NCI-H446 treated with DMSO at 0.1 percent for 48 hours (cell line): Measurements from ENCODE around the gene LRP10.
"Not testable (repeated sequence)": the region's sequence is repeated elsewhere in the genome, so short reads cannot be mapped to it uniquely, and the experiment has no call there.

Source experiments
- DNase-seq: peaks from one replicate; lab custom pipeline; 2025; lab: John Stamatoyannopoulos, UW

Gene LRP10

DNA sequence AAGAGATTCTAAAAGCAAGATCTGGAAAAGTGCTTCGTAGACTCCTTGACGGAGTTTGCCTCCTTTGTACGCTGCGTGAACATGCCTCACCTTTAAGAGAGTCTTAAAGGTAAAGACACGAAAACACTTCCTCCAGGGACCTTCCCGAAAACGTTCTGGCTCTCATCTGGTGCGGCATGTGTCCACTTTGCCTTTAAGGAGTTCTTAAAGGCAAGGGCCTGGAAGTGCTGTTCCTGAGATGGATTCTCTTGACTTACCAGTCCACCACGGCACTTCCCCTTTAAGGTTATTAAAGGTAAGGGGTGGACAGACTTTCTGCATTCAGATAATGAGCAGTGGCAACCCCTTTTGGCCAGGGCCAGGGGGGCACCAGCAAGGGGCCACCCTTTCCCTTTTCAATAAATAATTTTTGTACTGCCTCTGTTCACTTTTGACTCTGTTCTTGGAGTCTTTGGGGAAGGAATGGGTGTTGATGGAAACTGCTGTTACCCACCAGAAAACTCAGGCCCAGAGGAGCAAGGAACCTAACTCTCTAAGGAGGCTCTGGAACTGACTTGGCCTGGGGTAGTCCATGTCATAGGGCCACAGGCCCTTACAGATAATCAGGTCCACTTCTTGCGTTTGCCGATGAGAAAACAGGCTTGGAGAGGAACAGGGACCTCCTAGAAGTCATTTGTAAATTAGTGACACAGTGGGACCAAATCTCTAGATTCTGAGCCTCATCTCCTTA is 15.9 kb downstream of the LRP10 start:
- peak; percentile 26 for DNase-seq

DNA sequence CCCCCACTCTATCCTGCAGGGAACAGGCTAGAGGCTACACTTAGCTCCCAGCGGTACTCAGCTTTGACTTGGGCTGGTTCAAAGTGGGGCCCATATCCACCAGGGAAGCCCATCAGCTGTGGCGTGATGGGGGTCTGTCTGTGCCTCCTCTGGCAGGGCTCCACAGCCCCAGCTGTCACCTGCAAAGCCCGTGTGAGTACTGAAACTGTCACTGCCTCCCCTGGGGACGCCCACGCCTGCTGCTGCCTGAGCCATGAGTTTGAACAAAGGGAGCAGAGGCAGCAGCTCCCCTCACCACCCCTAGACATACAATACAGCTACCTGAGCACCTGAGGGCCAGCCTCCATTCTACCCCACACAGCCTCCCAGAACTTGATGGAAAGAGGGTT is 16.4 kb downstream of the LRP10 start:
- no peak for DNase-seq

DNA sequence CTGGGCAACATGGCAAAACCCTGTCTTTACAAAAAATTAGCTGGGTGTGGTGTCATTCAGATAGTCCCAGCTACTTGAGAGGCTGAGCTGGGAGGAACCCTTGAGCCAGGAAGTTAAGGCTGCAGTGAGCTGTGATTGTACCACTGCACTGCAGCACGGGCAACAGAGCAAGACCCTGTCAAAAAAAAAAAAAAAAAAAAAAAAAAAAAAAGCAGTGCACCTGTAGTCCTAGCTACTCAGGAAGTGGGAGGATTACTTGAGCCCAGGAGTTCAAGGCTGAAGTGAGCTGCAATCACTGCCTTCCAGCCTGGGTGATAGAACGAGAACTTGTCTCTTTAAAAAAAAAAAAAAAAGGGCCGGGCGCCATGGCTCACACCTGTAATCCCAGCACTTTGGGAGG is 17.1 kb downstream of the LRP10 start:
- no peak for DNase-seq

DNA sequence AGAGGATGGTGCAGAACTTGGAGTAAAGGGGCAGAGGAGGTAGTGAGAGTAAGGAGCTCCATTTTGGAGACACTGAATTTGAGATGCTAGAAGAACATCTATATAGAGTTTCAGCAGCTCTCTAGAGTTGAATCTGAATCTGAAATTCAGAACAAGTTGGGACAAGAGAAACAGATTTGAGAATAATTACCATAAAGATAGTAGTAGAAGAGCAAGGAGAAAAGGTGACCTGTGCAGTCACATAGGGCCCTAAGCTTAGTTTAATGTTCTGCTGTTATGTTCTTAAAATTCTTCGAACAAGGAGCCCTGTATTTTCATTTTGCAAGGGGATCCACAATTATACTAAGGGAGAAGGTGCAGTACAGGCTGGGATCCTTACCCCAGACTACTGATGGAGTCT is 18.9 kb downstream of the LRP10 start:
- no peak for DNase-seq

DNA sequence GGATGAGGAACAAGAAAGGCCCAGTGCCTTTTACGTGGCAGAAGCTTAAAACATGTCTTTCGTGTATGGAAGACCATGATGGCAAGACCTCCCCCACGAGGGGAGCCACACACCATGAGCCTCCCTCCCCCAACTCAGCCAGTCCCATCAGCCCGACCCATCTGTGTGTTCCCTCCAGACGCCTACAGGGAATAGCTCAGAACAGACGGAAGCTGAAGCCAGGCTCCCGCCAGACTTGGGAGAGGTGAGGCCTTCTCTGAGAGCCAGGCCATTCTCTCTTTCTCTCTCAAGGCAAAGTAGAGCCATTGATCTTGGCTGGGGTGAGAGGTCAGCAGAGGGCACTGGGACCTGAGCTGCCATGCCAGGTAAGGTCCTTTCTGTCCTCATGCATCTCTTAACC is 20.9 kb downstream of the LRP10 start:
- no peak for DNase-seq

DNA sequence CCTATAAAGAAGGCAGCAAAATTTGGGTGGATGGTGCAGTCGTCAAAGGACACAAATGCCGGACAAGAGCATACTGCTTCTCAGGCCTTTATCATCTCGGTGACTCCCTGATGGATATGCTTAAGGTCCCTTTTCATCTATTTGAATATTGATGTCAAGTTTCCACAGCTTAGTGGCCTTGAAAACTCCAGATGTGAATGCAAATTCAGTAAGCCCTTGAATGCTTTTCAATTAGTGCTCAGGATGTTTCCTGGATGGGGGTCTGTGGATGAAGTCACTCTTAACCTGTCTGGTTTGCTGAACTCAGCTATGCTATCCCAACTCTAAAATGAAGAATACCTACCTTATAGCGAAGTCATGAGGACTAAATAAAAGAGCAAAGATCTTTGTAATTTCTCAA is 22.2 kb downstream of the LRP10 start:
- DNase-seq = no peak

DNA sequence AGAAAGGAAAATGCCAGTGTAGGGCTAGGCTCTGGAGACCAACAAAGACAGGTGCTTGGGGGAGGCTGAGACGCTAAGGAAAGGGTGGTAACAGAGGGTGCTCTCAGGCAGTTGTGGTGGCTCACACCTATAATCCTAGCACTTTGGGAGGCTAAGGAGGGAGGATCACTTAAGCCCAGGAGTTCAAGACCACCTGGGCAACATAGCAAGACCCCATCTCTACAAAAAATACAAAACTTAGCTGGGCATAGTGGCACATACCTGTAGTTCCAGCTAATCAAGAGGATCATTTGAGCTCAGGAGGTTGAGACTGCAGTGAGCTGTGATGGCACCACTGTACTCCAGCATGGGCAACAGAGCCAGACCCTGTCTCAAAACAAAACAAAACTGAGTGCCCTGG is 23.9 kb downstream of the LRP10 start:
- no peak for DNase-seq

DNA sequence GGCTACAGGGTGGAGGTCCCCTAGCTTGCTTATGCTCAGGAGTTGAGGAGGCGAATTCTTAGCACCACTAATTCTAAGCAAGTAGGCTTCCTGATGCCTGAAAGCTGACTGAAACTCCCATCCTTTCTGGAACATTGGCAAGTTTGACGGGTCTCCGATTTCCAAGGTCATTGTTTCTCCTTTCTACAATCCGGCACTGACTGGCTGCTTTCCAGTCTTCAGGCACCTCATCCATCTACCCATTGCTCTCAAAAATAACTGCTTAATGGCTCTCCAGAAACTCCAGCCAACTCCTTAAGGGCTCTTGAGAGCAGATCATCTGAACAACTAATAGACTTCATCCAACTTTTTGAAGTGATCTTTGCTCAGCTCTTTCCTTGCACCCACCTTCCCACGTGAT is 24.8 kb downstream of the LRP10 start:
- DNase-seq = no peak

DNA sequence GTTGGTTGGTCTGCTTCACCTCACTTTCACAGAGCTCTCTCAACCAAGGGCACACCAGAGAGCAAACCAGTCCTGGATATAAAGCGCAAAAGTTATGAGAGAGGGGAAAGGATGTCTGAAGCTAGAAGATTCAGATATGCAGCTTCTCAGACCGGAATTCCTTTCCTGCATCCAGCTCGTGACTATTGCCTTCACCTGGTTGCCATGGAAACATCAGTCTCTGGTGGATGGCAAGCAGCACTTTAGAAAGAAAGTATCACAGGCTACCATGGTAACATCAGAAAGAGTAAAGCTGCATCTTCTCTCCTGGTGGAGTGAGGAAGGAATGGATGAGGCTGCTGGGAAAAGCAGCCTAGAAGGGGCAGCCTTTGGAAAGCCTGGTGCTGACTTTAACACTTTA is 25.2 kb downstream of the LRP10 start:
- DNase-seq = no peak

DNA sequence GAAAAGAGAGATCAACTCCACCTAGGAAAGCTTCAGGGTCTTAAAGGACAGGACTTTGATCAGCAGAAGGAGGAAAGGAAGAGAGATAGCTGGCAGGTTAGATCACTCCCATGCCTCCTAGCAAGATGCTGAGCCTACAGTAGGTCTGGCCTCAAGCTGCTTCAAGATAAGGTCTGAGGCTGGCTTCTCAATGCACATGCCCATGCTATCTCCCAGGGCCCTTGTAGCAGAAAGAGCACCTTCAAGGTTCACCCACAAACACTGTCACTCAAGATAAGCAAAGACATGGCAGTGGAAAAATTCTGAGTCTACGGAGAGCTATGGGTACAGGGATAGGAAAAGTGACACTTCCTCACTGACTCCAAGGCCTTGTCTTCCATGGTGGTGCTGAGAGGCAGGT is 25.8 kb downstream of the LRP10 start:
- DNase-seq = no peak

DNA sequence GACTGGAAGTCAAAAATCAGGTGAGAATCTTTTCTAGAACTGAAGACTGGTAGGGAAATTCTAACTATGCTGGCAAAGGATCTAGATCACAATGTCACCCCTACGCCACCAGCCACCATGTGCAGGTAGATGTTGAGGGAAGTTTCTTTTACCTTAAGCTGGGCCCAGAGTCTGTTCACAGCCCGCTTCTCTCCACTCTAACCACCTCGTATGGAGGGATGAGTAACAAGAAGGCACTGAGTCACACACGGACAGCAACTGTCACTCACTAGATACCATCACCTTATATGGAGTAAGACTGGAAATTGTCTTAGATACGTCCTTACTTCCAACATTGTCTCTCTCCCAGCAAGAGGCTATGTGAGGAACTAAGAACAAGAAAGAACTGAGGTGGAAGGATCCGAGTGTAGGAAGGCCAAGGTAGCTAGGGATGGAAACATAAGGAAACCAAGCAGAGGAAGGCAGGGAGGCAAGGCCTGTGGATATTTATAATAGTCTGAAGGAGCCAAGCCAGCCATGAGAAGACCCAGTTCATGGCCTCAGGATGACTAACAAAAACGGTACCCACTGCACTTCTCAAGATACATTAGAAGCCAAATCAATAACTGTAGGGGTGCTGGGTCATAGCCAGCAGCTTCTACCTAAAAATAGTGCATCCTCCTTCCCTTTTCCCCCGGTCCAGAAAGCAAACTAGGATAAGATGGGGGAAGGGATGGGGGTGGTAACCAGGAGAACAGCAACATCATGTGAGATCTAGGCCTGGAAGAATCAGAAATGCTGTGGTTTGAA is 27.0 kb downstream of the LRP10 start:
- no peak for DNase-seq

DNA sequence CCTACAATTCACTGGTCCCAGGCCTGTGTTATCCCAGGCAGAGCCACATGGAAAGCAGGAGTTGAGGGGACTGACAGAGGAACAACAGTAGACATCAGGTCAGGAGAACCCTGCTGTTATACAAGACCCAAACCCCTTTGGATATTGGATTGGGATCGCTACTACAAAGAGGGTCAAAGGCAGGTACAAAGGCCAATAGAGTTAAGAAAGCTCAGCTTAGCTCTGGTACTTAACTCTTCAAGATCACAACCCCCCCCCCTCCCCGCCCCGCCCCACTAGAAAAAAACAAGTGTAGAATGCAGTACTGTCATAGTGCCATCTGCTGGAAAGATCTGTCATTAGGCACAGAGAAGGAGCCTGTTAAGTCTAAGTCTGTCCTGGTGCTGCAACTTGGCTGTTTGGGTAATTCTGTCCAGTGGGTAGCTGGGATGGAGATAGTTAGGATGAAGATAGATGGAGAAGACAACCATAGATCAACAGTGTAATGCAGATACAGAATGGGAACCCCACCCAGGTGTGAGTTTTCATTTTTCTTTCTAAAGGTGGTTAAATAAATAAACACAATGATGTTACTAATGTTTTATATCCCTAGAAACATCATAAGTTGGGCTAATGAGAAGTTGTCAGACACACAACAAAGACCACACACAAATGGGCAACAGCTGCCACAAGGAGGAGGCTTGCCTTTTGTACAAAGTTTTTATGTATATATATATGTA is 28.7 kb downstream of the LRP10 start:
- DNase-seq = peak; percentile 39

DNA sequence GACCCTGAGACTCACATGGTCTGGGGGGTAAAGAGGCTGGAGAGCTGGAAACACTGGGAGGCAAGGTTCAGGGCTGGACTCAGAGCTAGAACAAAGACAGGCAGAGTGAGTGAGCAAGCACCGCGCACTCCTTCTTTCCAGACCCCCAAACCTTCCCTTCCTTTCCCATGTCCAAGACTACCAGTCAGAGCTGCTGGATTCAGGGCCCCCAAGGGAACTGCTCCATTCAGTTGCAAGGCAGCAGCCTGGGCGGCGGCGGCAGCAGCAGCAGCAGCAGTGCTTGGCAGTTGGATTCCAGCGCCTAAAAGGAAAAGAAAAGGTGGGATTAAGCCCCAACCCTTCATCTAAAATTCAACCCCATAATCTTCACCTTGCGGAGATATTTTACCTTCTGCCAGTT is 30.3 kb downstream of the LRP10 start:
- DNase-seq = no peak

DNA sequence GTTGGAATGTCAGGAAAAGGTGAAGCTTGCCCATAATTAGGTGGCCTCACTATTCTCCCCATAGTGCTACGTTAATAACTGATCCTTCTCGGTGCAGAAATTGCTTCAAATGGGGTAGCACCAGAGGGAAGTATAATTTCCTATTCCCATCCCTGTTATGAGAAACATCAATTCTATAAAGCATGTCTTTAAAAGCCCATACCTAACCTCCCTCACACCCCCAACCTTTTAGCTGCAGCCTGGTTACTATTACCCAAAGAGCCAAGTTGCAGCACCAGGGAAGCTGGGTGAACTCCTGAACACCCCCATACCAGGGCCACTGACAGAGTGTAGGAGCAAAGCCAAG is 32.2 kb downstream of the LRP10 start:
- no peak for DNase-seq

DNA sequence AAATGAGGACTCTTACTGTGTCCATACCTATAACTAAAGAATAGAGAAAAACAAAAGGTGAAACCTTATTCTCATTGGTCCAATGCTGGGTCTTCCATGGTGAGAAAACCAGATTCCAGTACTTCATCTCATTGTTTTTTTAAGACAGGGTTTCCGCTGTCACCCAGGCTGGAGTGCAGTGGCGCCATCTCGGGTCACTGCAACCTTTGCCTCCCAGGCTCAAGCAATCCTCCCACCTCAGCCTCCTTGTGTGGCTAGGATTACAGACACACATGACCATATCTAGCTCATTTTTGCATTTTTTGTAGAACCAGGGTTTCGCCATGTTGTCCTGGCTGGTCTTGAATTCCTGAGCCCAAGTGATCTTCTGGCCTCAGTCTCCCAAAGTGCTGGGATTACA is 34.1 kb downstream of the LRP10 start:
- no peak for DNase-seq

DNA sequence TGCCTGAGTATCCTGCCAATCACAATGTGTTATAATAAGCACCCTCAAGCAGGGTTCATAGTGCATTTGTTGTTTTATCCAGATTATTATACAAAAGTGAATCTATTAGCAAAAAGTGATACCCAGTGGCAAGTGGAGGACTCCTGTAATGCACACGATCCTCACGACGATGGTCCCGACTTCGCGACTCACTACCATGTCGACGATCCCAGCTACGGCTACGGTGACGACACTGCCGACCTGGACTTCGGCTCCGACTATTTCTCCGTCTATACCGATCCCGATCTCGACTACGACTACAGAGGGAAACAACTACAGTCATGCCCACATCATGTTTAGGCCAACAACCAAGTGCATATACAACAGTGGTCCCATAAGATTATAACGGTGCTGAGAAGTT is 34.5 kb downstream of the LRP10 start:
- DNase-seq = no peak

DNA sequence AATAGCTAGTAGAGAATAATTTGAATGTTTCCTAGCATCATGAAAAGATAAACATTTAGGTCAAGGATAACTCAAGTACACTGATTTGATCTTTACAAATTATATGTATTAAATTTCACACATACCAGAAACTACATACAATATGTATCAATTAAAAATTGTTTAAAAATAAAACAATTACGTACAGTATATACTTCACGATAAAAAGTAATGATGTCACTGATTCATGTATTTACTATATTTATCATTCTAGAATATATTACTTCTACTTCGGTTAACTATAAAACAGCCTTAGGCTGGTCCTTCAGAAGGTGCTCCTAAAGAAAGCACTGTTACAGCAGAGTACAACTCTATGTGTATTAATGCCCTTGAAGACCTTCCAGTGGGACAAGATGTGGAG is 35.9 kb downstream of the LRP10 start:
- no peak for DNase-seq

DNA sequence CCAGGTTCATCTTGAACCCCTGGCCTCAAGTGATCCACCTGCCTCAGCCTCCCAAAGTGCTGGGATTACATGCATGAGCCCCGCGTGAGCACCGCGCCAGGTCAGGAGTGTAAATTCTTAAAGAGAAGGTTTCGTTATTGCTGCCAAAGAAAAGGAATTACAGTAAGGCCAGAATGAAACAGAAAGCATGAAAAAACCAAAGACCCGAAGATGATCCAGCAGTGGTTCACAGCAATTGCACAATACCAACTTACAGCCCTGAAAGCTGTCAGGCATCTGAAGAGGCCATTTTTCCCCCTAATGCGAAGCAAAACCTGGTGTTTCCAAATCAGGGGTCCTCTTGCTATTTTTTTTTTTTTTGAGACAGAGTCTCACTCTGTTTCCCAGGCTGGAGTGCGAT is 37.1 kb downstream of the LRP10 start:
- no peak for DNase-seq

DNA sequence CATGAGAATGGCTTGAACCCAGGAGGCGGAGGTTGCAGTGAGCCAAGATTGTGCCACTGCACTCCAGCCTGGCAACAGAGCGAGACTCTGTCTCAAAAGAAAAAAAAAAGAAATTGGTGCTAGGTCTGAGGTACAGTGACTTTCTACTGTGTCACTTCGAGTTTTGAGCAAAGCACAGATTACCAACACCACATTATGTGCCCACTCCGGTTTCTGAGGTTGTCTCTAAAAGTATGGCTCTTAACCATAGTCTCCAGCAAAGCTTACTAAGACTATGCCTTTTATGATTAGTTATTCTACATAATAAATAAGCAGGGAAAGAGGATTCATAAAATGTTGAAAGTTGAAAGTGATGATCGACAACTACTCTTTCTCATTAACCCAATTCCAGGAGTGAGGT is 39.4 kb downstream of the LRP10 start:
- DNase-seq = no peak

DNA sequence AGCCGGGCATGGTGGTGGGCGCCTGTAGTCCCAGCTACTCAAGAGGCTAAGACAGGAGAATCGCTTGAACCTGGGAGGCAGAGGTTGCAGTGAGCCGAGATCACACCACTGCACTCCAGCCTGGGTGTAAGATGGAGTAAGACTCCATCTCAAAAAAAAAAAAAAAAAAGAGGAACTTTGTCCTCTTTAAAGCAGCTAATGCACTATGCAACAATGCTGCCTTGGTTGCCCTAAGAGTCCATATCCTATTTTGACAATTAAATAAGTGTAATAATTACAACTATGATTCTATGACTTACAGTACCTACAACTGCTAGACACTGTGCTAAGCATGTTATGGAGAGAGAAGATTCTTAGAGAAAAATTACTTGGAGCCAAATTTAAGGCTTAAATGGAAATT is 43.3 kb downstream of the LRP10 start:
- DNase-seq = not testable (repeated sequence)

DNA sequence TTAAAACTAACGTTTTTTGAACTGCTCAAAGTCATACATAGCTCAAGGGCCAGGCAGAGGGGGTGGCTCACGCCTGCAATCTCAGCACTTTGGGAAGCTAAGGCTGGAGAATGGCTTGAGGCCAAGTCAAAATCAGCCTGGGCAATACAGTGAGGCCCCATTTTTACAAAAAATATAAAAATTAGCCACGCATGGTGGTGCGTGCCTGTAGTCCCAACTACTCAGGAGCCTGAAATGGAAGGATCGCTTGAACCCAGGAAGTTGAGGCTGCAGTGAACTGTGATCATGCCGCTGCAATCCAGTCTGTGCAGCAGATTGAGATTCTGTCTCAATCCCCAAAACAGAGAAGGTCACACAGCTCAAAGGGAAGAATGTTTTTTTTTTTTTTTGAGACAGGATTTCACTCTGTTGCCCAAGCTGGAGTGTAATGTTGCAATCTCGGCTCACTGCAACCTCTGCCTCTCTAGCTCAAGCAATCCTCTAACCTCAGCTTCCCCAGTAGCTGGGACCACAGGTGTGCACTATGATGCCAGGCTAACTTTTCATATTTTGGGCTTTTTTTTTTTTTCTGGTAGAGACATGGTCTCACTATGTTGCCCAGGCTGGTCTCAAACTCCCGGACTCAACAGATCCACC is 44.5 kb downstream of the LRP10 start:
- DNase-seq = no peak

DNA sequence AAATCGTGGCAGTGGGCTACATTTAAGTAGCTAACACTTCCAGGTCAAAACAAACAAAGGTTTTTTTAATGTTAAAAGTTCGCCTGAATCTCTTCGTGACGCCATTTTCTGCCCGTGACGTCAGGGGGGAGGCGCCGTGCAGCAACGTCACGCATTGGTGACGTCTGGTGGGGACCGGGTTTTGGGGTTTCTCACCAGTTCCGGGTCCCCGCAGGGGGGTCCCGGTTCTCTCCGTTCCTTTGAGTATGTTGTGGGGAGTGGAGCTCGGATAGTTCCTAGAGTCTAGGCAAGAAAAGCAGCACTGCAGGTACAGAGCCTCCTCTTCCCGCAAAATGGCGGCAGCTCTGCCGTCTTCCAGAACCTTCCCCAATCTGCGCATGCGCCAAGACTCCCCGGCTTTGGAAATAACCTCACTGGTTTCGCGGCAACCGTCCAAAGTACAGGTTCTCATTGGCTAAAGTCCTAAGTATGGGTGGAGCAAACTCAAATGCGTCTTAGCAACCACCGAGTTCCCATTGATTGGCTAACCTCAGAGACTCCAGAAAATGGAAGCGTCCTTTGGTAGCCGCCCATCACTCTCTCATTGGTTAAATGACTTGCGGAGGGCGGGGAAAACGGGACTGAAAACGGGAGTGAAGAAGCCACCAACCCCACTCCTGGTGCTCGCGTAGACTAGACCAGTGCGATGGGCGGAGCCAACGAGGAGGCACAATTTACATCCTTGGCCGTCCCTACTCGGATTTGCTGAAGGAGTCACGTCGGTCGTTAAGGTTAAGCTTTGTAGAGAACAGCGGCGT is 47.5 kb downstream of the LRP10 start, which contains the start of gene RBM23:
TSS of gene RBM23 (minus strand) at position 346 of the 797 bp plus-strand sequence.
- peak; percentile 100 for DNase-seq
